Measurements from ENCODE around the gene NECTIN4. TPM values are rescaled to one million over a fixed set of nuclear protein-coding genes. Genes with fewer than 3 reads are reported as not detected.

Gene NECTIN4
- total and polyA plus RNA-seq, 2 experiments from 2014 or later = 0.16 TPM; not detected in 1

GRCh38 chr1:161080441-161081405 is 8.6 kb downstream of the NECTIN4 start (continued):
- TF ChIP-seq ZNF462 (CRISPR knock-in tag; IDR thresholded peaks at IDR 0.05) (no peak), STAT1 (IDR thresholded peaks at IDR 0.05; ENCODE audit: unreplicated experiment) (no peak), EZH2 (IDR thresholded peaks at IDR 0.05; ENCODE audit: low read depth, unreplicated experiment) (no peak), REST (IDR thresholded peaks at IDR 0.05; ENCODE audit: unreplicated experiment) (no peak), ZNF114 (CRISPR knock-in tag; IDR thresholded peaks at IDR 0.05) (no peak)

All from GM23338 (cell line).